ENCODE measurements around the gene TFPI2. TPM values are rescaled to one million over a fixed set of nuclear protein-coding genes. Genes with fewer than 3 reads are reported as not detected.

The TFPI2 gene
- total and polyA plus RNA-seq, 5 donors: 1.6 to 6.5 (median 3.9) TPM

DNA sequence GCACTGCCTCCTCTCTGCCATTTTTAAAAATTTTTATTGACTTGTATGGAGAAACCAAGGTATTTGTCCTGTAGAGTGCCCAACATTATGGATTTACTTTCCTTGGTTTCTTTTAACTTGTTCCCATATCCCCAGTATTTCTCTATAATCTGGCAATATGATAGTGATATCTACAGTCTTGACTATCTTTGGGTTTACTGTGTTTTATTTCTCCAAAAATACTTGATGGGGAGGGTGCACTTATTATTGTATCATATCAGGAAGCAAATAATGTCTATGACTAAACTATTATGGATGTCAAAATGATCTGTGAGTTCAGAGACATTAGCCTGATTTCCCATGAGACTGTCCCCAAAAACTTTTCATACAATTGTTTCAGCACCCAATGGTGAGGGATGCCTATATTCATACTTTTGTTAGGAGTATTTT, 6.6 kb downstream of the TFPI2 start:
- intact Hi-C loops (cut with DNase I): no loop called here
- ATAC-seq: no peak
- H3K9me3 ChIP-seq (ENCODE audit: control insufficient read depth, low read length): no peaks in the 10 kb centered on the region

DNA sequence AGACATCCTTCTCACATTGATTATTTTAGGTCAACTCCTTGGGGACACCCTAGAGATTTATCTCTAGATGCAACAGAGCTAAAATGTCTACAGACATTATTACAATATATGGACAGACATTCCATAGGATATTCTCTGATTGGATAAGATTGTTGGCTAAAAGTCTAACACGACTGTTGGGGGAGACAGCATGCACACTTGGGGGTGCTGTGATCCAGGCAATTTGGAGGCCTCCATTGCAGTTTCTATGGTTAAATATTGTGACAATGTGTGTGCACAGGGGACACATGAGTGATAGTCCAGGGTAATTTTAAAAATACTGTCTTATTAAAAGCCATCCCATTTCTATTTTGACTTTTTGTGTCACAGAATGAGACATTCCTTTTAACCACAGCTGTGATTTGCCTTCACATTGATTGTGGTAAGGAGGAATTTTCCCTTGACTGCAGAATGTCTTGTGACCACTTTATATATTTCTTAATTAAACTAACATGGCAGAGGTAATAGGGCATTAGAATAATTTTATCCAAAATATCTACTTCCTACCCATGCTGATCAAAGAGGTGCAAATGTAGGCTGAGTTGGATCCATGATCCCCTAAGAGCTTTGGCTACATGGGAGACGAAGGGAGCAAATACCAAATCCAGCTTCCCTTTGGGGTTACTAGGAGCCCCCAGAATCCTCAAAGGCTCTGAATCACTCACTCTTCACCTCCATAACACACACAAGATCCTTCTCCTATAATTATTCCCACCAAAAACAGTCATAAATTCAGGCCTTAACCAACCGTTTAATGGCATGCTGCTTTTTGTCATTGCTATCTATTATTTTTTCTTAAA, 7.3 kb downstream of the TFPI2 start:
- Histone ChIP-seq H3K27ac (ENCODE audit: low read length) (no peak overlapping the region), H3K9me3 (ENCODE audit: control insufficient read depth, low read length) (no peaks in the 10 kb centered on the region), H3K27me3 (ENCODE audit: control insufficient read depth, insufficient read depth) (no peaks in the 10 kb centered on the region), H3K4me1 (ENCODE audit: control insufficient read depth, insufficient read depth, low read length) (no peaks in the 10 kb centered on the region), H3K4me3 (ENCODE audit: low read length) (no peak overlapping the region)
- intact Hi-C loops (cut with DNase I): no loop called here
- 82% methylated on average over 3 of the region's 3 CpGs for WGBS
- DNase-seq (no peak), ATAC-seq (no peak)

More for the DNA sequence above, 6.6 kb downstream of the TFPI2 start:
- Histone ChIP-seq H3K27me3 (ENCODE audit: control insufficient read depth, insufficient read depth) (no peaks in the 10 kb centered on the region), H3K4me1 (ENCODE audit: control insufficient read depth, insufficient read depth, low read length) (no peaks in the 10 kb centered on the region), H3K4me3 (ENCODE audit: low read length) (no peak overlapping the region), H3K27ac (ENCODE audit: low read length) (no peak overlapping the region)
- DNase-seq: no peak

DNA sequence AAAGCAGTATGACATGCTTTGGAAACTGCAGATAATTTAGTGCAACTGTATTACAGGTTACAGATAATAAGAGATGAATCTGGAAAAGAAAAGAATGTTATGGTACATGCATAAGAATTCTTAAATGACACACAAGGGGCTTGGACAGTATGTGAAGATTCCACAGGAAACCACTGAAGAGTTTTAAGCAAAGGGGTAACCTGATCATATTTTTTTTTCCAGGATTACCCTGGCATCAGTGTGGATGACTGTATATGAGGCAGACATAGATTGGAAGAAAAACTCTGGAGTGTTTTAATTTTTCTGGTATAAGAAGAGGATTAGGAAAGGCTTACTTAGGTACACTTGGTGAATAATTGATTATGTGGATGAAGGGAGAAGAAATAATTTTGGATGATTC, 8.1 kb downstream of the TFPI2 start:
- intact Hi-C loops (cut with DNase I): no loop called here
- no peaks in the 10 kb centered on the region for H3K27me3 ChIP-seq (ENCODE audit: control insufficient read depth, insufficient read depth)
- no peak for DNase-seq

DNA sequence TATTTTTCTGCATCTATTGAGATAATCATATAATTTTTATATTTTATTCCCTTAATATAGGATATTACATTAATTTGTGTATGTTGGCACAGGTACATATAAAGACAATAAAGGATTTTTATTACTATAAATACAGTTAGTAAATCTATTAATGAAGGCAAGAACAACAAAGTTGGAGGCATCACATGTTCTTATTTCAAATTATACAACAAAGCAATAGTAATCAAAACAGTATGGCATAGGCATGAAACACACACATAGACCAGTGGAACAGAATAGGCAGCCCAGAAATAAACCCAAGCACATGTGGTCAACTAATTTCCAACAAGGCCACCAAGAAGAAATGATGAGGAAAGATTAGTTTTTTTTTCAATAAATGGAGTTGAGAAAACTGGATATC, 11.2 kb downstream of the TFPI2 start:
- intact Hi-C loops (cut with DNase I): no loop called here
- DNase-seq (no peak), ATAC-seq (no peak)

More for the DNA sequence above, 8.1 kb downstream of the TFPI2 start:
- Histone ChIP-seq H3K4me1 (ENCODE audit: control insufficient read depth, insufficient read depth, low read length) (no peaks in the 10 kb centered on the region), H3K9me3 (ENCODE audit: control insufficient read depth, low read length) (no peaks in the 10 kb centered on the region), H3K27ac (ENCODE audit: low read length) (no peak overlapping the region), H3K4me3 (ENCODE audit: low read length) (no peak overlapping the region)
- no peak for ATAC-seq

DNA sequence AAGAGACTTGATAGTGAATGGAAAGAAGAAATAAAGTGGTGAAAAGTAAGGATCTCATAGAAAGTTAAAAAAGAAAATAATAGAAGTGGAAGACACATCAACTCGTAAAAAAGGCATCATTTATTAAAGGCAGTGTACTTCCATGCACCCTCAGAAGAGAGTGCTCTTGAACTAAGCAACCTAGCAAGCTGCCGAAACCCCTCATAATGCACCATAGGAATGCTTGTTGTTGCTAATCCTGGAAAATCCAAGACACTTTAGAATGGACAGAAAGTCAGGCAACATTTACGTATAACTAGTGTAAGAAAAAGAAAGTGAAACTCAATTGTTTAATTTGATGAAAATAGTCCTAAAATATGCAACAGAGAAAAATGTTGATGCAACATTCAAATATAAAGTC, 12.8 kb downstream of the TFPI2 start:
- Histone ChIP-seq H3K27me3 (ENCODE audit: control insufficient read depth, insufficient read depth) (no peaks in the 10 kb centered on the region), H3K9me3 (ENCODE audit: control insufficient read depth, low read length) (no peaks in the 10 kb centered on the region), H3K4me3 (ENCODE audit: low read length) (no peak overlapping the region), H3K27ac (ENCODE audit: low read length) (no peak overlapping the region), H3K4me1 (ENCODE audit: control insufficient read depth, insufficient read depth, low read length) (no peaks in the 10 kb centered on the region)
- ATAC-seq (no peak), DNase-seq (no peak)
- 85% methylated on average over 3 of the region's 3 CpGs for WGBS
- intact Hi-C loops (cut with DNase I): no loop called here

More for the DNA sequence above, 11.2 kb downstream of the TFPI2 start:
- Histone ChIP-seq H3K4me1 (ENCODE audit: control insufficient read depth, insufficient read depth, low read length) (no peaks in the 10 kb centered on the region), H3K9me3 (ENCODE audit: control insufficient read depth, low read length) (no peaks in the 10 kb centered on the region), H3K27me3 (ENCODE audit: control insufficient read depth, insufficient read depth) (no peaks in the 10 kb centered on the region), H3K27ac (ENCODE audit: low read length) (no peak overlapping the region), H3K4me3 (ENCODE audit: low read length) (no peak overlapping the region)

DNA sequence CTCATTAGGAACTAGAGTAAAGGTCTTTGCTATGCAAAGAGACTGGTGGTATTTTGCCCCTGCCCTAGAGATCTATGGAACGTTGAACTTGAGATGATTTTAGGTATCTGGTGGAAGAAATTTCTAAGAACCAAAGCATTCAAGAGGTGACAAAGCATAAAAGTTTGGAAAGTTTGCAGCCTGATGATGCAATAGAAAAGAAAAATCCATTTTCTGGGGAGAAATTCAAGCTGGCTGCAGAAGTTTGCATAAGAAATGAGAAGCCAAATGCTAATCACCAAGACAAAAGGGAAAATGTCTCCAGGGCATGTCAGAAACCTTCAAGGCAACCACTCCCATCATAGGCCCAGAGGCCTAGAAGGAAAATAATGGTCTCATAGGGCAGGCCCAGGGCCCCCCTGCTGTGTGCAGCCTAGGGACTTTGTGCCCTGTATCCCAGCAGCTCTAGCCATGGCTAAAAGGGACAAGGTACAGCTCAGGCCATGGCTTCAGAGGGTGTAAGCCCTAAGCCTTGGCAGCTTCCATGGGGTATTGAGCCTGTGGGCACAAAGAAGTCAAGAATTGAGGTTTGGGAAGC, 16.5 kb downstream of the TFPI2 start:
- no peak for DNase-seq
- Histone ChIP-seq H3K4me3 (ENCODE audit: low read length) (no peak overlapping the region), H3K4me1 (ENCODE audit: control insufficient read depth, insufficient read depth, low read length) (no peaks in the 10 kb centered on the region), H3K9me3 (ENCODE audit: control insufficient read depth, low read length) (no peaks in the 10 kb centered on the region), H3K27ac (ENCODE audit: low read length) (no peak overlapping the region), H3K27me3 (ENCODE audit: control insufficient read depth, insufficient read depth) (no peaks in the 10 kb centered on the region)
- 78% methylated on average over 1 of the region's 1 CpG for WGBS
- intact Hi-C loops (cut with DNase I): no loop called here
- ATAC-seq: no peak

DNA sequence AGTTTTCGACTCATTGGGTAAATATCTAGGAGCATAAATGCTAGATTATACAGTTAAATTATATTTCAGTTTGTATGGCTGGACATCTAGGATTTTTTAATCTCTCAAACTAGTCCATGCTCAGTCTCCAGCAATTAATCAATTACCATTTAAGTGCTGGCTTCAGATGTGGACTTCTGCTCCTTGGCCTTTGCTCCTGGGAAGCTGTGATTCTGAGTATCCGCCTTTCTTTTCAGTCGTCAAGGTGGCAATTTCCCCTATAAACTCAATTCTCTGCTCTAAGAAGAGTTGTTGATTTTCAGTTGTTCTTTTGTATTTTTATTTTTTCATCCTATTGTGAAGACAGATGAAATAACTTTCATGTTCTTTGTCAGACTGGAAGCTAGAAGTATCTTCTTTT, 23.7 kb downstream of the TFPI2 start:
- DNase-seq (no peak), ATAC-seq (no peak)
- Histone ChIP-seq H3K4me1 (ENCODE audit: control insufficient read depth, insufficient read depth, low read length) (no peaks in the 10 kb centered on the region), H3K27ac (ENCODE audit: low read length) (no peak overlapping the region), H3K4me3 (ENCODE audit: low read length) (no peak overlapping the region), H3K27me3 (ENCODE audit: control insufficient read depth, insufficient read depth) (no peaks in the 10 kb centered on the region), H3K9me3 (ENCODE audit: control insufficient read depth, low read length) (no peaks in the 10 kb centered on the region)
- WGBS: 92% methylated on average over 3 of the region's 3 CpGs
- intact Hi-C loops (cut with DNase I): no loop called here

DNA sequence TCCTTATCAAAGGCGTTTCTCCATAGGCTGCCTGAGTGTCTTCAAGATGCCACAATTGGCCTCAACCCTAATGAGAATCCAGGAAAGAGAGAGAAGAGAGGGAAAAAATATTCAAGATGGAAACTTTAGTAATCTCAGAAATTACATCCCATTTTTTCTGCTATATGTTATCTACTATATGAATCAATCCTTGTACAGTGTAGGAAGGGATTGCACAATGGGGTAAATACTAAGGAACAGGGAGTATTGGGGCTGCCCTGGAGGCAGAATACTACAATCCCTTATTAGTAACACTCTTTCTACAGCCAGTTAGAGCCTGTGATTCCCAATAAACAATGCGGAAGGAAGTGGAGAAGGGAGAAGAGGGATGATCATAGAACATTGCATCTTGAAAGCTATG, 27.9 kb downstream of the TFPI2 start:
- DNase-seq (no peak), ATAC-seq (no peak)
- Histone ChIP-seq H3K4me3 (ENCODE audit: low read length) (no peak overlapping the region), H3K4me1 (ENCODE audit: control insufficient read depth, insufficient read depth, low read length) (no peaks in the 10 kb centered on the region), H3K27ac (ENCODE audit: low read length) (no peak overlapping the region), H3K27me3 (ENCODE audit: control insufficient read depth, insufficient read depth) (no peaks in the 10 kb centered on the region), H3K9me3 (ENCODE audit: control insufficient read depth, low read length) (no peaks in the 10 kb centered on the region)
- intact Hi-C loops (cut with DNase I): no loop called here
- 67% methylated on average over 2 of the region's 2 CpGs for WGBS

DNA sequence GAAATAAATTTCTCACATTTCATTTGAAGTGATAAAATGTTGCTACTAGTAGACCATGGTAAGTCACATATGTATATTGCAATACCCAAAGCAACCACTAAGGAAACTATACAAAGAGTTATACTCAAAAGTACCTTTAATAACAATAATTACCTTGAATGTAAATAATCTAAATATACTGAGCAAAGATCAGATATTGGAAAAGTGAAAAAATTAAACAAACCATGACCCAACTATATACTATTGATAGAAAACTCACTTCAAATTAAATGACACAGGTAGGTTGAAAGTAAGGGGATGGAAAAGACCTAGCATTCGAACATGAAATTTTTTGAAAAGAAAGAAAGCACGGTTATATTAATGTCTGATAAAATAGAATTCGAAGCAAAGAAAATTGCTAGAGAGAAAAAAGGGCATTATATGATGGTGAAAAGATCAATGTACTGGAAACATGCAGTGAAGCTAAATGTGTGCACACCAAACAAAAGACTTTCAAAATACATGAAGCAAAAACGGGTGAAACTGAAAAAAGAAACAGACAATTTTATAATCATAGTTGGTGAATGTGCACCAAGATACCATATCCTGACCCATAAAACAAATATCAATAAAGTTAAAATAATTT, 29.1 kb downstream of the TFPI2 start:
- intact Hi-C loops (cut with DNase I): no loop called here
- Histone ChIP-seq H3K27ac (ENCODE audit: low read length) (no peak overlapping the region), H3K4me1 (ENCODE audit: control insufficient read depth, insufficient read depth, low read length) (no peaks in the 10 kb centered on the region), H3K9me3 (ENCODE audit: control insufficient read depth, low read length) (no peaks in the 10 kb centered on the region), H3K27me3 (ENCODE audit: control insufficient read depth, insufficient read depth) (no peaks in the 10 kb centered on the region), H3K4me3 (ENCODE audit: low read length) (no peak overlapping the region)
- DNase-seq: no peak
- ATAC-seq: no peak
- WGBS: 91% methylated on average over 4 of the region's 4 CpGs

DNA sequence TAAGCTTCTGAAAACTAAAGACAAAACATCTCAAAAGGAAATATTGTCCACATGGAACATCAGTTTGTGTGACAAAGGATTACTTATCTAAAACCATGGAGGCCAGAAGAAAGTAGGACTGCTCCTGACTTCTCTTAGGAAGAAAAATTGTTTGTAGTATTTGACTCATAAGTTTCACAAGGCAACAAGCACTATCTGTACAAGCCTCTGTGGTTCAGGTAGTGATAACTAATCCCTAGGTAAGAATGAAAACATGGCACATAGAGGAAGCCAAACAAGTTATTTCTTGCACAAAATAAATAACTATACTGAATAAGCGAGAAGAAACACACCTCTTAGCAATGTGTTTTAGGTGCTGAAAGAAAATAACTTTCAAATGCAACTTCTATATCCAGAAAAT, 30.3 kb downstream of the TFPI2 start:
- ATAC-seq (no peak), DNase-seq (no peak)
- no peaks in the 10 kb centered on the region for H3K27me3 ChIP-seq (ENCODE audit: control insufficient read depth, insufficient read depth)
- no peak overlapping the region for H3K27ac ChIP-seq (ENCODE audit: low read length)
- whole genome bisulfite sequencing: 95% methylated on average over 1 of the region's 1 CpG
- no peak overlapping the region for H3K4me3 ChIP-seq (ENCODE audit: low read length)
- intact Hi-C loops (cut with DNase I): no loop called here
- no peaks in the 10 kb centered on the region for H3K4me1 ChIP-seq (ENCODE audit: control insufficient read depth, insufficient read depth, low read length)
- no peaks in the 10 kb centered on the region for H3K9me3 ChIP-seq (ENCODE audit: control insufficient read depth, low read length)

DNA sequence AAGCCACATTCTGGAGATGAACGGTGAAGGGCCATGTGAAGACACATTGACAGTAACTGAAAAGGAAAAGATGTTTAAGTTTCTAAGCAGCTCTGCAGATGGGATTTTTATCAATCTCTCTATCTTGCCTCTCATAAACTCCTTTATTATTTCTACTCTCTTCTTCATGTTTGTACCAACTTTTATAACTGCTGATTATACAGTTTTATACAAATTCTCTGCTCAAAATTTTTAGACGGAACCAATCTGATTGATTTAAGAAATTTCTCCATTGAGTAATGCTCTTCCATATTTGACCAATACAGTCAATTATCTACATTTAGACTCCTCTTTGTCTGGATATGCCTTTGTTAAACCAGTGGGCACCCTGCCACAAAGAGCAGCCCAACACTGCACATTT, 31.7 kb downstream of the TFPI2 start:
- WGBS: 87% methylated on average over 2 of the region's 2 CpGs
- Histone ChIP-seq H3K27me3 (ENCODE audit: control insufficient read depth, insufficient read depth) (no peaks in the 10 kb centered on the region), H3K4me3 (ENCODE audit: low read length) (no peak overlapping the region), H3K27ac (ENCODE audit: low read length) (no peak overlapping the region), H3K9me3 (ENCODE audit: control insufficient read depth, low read length) (no peaks in the 10 kb centered on the region), H3K4me1 (ENCODE audit: control insufficient read depth, insufficient read depth, low read length) (no peaks in the 10 kb centered on the region)
- DNase-seq (no peak), ATAC-seq (no peak)
- intact Hi-C loops (cut with DNase I): no loop called here

All from right cardiac atrium (tissue), 5 donors.